Activated T-helper 1 cell treated with anti-CD3 and anti-CD28 coated beads, Interleukin-2, amount 50 U/mL, for 16 hours (primary cell): ENCODE measurements around the gene SPEM3.

ENCODE experiments used
- DNase-seq, 2 donors: peaks; one replicate each; pipeline ENCODE4 v3.0.0-alpha.2; 2020; ENCODE audit warnings: low read depth in 1 of 2, low spot score in 1 of 2

Gene SPEM3

DNA sequence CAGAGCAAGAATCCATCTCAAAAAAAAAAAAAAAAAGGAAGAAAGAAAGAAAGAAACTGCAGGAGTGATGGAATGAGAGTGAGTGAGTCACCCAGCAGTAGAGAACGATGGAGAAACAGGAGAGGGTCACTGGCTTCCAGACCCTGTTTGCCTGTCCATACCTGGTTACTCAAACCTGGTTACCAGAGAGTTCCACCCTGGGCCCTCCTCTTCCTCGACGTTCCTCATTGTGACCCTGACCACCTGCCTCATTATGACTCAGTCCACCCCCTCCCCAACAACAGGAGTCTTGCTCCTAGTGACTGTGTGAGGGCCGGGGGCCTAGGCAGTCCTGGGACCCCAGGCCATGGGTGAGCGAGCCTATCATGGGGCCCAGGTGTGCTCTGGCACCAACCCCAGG is at the start of gene SPEM3:
Gene SPEM3 (plus strand): TSS at position 301 of the 400 bp plus-strand sequence. CDS start 46 bp downstream, at position 347.
- DNase-seq: no peak

DNA sequence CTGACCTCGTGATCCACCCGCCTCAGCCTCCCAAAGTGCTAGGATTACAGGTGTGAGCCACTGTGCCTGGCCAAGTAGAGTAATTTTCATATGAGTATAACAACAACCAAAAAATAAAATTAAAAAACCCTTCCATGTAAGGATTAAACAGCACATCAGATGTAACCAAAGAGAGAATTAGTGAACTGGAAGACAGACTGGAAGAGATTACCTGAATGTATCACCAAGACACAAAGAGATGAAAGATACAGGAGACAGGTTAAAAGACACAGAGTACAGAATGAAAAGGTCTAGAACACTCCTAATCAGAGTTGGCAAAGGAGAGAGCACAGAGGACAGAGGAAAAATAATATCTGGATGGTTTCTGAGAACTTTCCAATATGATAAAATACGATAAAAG is 49.5 kb upstream of the SPEM3 start:
- no peak for DNase-seq

DNA sequence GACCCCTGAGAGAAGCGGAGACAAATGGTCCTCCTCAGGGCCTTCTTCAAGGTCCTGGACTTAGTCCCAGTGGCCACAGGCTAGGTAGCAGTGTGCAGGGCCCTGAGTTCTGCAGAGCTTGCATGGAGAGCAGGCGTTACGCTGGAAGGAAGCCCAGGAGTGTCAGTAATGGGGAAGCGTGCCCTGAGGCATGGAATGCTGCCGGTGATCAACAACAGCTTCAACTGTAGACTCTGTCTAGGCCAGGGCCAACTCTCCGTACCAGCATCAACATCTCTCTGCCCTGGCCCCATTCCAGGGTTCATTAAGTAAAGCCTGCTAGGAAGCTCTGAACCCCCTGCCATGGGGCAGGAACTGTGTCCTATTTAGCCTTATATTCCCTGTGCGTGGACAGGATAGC is 48.3 kb upstream of the SPEM3 start:
- no peak for DNase-seq

DNA sequence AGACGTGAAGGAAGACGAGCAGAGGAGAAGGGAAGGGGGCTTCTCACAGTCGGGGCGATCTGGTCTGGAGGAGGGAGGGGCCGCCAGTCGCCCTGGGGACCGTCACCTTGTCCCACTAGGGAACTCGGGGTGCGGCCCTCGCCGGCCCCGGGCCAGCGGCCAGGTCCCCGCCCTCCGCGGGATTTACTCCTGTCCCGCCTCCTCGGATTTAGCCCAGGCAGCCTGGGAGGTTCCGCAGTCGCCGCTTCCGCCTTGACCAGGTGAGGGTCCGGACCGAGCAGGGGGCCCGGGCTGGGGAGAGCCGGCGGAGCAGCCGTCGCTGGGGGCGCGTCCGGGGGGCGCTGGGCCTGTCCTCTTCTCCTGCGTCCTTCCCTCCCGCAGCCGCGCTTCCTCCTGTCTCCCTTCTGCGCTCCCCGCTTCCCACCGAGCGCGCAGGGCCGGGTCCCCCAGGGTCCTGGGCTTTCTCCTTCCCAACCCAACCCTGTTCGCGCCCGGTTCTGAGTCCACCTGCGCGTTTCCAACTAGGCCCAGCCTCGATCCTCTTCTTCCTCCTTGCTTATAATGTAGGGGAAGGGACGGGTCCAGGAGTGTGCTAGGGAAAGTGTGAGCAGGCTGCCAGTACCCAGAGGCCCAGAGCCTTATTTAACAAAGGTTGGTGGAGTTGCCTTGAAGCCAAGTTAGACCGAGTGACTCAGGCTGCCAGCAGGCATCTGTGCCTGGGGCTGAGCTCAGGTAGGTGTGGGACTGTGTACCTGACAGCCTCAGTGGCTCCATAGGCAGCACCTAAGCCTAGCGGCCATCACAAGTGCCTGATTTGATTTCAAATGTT is 47.6 kb upstream of the SPEM3 start, which contains the start of gene TNK1:
Gene TNK1 (plus strand): TSS at position 235 of the 829 bp plus-strand sequence. CDS start 1,838 bp downstream, outside the sequence.
- DNase-seq: no peak

DNA sequence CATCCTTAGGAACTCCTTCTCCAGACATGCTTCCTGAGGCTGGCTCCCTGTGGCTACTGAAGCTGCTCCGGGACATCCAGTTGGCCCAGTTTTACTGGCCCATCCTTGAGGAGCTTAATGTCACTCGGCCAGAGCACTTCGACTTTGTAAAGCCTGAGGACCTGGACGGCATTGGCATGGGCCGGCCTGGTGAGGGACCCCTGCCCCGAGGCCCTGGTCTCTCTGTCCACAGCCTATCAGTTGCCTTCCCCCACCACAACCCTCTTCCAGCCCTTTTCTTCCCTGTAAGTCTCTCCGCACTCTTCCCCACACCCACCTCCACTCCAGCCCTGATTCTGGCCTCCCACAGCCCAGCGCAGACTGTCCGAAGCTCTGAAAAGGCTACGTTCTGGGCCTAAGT is 45.8 kb upstream of the SPEM3 start:
- no peak for DNase-seq

DNA sequence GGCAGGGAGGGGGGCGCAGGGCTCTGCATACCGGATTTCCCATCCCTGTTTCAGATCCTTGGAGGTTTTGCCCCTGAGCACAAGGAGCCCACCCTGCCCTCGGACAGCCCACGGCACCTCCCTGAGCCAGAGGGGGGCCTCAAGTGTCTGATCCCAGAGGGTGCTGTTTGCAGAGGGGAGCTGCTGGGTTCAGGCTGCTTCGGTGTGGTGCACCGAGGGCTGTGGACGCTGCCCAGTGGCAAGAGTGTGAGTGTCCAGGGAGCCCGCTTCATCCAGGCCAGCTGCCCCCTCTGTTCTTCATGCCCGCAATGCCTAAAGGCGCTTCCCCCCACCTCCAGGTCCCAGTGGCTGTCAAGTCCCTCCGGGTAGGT is 45.3 kb upstream of the SPEM3 start:
- no peak for DNase-seq

DNA sequence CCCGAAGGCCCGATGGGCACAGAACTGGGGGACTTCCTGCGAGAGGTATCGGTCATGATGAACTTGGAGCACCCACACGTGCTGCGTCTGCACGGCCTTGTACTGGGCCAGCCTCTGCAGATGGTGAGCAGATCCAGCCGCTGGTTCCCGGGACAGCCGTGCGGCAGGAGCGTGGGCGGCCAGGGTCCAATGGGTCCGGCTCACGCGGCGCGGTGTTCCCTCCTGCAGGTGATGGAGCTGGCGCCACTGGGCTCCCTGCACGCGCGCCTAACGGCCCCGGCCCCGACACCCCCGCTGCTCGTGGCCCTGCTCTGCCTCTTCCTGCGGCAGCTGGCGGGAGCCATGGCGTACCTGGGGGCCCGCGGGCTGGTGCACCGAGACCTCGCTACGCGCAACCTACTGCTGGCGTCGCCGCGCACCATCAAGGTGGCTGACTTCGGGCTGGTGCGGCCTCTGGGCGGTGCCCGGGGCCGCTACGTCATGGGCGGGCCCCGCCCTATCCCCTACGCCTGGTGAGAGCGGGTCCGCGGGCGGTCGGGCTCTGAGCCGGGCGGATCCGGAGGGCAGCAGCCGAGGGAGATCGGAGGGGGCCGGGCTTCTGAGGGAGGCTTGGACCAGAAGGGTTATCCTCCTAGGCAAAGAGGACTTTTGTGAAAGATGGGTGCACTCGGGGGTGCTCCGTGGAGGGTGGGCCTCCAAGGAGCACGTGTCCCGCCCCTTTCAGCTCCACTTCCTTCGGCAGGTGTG is 44.7 kb upstream of the SPEM3 start:
- peak; percentile 57 to 71 for DNase-seq

DNA sequence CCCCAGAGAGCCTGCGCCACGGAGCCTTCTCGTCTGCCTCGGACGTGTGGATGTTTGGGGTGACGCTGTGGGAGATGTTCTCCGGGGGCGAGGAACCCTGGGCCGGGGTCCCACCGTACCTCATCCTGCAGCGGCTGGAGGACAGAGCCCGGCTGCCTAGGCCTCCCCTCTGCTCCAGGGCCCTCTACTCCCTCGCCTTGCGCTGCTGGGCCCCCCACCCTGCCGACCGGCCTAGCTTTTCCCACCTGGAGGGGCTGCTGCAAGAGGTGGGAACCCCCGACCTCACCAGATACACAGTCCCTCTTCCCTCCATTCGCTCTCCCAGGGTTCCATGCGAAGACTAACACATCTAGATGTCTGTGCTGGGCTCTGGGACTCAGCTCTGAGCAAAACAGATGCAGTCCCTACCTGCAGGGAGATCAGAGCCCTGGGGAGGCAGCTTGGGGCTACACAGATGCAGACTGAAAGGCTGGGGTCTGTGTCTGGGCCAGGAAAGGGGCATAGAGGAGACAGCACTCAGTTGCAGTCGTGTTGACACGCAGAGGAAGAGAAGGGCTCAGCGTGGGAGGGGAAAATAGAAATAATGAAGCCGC is 44.1 kb upstream of the SPEM3 start:
- DNase-seq: no peak

DNA sequence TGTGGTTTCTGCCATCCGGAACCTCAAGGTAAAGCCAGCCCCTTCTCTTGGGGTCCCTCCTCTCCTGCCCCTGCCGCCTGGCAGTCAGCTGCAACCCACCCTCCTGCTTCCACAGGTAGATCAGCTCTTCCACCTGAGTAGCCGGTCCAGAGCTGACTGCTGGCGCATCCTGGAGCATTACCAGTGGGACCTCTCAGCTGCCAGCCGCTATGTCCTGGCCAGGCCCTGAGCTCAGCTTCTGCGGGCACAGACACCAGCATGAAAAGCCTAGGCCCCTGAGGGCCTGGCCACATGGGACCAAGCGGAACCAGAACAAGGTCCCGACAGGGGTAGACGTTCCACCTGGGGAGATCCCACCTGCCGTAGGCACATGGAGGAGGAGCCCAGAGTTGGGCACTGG is 39.8 kb upstream of the SPEM3 start:
- no peak for DNase-seq

DNA sequence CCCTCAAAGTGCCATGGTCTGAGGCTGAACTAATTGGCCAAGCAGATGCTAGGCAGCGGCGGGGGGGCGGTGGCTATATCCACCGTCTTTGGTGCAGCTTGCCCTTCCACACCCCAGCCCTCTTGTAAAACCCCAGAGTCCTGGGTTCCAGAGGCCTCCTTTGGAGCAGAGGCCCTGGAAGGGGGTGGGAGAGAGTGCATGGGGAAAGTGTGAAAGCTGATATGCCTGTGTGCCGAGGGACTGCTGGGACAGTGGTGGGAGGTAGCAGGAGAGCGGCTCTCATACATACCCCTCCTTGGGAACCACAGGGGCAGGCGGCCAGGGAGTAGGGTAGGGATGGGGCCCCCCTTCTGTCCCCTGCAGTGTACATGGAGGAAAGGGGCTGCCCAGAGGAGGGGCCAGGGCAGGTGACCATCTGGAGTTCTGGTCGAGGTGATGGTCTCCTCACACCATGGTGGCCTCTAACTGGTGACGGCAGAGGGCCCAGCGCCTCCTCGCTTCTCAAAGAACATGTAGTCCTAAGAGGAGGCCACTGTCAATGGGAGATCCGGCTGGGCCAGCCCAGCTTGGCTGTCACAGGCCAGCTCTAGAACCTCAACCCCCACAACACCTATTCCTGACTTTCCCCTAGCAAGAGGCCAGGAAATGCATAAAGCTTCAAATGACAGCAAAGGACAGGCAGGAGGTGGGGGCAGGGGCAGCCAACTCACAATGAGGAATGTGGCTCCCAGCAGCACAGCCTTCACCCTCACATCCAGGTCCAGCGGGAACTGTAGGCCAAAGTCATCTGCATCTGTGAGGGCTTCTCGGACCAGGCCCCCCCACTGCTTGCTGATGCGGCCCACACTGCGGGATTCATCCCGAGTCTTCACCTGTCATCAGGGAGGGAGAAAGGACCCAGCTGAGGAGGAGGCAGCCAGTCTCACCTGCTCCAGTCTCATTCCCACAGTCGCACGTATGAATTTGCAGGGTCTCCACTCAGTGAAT is 38.4 kb upstream of the SPEM3 start:
- DNase-seq: no peak

DNA sequence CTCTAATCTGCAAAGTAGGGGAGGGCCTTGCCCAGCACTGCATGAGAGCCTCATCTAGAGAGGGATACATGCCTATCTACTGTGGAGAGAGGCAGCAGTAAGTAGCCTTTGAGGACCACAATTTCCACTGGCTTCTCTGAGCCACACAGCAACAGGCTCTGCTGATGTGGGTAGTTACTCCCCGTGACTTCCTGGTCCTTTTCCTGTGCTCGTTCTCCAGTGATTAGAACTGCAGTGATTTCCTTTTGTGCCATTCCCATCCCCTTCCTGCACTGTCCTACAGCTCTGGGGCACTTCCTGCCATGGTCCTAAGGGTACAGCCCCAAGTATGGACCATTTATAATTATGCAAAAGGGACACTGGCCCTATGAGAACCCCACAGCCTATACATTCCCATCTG is 37.4 kb upstream of the SPEM3 start:
- no peak for DNase-seq

DNA sequence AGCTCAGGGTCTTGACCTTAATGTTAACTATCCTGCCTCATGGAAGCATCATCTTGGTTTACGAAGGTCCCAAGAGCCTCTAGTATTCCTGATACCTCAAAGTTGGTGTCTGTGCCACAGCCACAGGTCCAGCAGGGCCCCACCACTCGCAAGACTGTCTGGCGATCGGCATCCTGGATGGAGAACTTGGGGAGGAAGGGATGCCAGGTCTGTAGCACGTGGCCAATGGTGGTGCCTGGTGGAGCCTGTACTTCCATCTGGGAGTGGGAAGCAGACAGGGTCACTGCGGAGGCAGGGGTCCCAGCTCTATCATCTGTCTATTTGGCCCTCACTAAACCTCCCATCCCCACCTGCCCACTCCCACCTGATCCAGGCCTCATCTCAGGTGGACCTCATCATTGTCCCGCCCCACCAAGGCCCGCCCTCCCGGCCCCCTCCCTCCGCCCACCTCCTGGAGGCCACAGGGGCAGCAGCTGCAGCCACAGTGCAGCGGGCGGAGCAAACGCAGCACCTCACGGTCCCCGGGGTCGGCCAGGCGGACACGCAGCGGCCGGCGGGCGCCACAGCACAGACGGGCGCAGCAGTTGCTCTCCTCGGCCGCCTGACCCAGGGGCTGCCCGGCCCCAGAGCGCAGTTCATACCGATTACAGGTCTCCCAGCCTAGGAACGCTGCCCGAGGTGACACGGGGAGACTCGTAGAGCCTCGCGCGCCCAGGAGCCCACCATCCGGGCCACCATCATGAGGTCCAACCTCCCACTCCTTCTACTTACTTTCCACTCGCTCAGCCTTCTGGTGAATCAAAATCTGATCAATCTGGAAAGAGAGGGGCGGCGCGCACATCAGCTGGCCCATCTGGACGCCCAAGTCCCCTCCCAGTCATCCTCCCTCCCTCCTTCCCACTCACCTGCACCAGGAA is 35.7 kb upstream of the SPEM3 start:
- no peak for DNase-seq

DNA sequence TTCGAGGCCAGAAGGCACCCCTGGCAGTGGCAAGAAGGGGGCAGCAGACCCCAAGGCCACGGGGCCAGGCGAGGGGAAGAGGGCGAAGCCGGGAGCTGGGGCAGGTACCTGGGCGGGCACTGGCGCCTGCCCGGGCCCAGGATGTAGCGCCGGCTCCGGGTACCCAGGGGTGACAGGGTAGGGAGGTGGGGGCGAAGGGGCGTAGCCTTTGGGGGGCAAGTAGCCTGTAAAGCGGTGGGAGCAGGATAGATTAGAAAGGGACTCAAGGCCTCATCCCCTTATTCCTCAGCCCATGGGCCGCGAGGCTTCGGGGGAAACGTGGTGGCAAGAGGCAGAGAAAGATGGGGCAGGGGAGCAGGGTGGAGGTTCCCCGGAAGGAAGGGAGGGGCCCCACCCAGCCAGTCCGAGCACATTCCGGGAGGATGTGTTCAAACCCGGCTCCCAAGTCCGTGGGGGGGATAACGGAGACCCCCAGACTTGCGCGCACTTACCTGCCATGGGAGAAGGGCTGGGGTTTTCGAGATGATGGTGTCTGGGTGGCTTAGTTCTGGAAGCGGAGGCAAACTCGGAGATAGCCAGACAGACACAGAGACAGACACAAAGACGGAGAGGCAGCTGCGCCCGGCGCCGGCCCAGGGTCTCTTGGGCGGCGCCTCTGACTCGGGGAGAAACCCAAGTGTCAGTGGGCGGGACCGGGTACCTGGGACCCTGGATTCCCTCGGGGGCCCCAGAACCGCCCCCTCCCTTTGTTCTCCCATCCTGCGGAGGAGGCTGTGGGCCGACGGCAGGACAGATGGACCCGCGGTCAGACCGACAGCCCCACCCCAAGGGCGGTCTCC is 34.8 kb upstream of the SPEM3 start:
- DNase-seq: peak; percentile 34 to 39

DNA sequence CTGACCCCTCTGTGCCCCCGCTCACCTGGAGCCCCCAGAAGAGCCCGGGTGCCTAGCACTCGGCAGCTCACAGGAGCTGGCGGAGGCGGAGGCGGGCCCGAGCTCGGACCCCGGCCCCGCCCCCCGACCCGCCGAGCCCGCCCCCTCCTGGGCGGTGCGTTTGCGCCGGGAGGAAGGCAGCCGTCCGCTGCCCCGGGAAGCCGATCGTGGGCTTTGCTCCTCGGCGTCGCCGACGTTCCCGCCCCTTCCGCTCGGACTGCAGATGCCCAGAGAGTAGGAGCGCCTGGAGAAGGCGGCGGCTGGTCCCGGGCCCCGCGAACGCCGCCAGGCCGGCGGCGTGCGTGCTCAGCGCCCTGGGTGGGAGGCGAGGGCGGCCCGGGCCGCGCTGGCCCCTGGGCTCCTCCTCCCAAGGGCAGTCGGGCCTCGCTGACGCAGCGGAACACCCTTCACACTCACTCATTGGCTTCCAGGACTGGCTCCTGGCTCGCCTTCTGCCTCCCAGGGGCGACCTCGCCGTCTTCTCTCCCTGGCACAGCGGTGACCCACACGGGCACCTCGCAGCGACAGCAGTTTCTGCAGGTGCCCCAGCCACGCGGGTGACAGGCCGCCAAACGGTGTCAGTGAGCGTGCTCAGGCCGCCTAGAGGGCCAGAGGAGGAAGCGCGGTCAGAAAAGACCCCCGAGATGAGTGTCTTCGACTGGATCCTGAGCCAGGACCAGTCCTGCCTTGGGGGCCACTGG is 34.0 kb upstream of the SPEM3 start, which contains the start of gene PLSCR3:
Gene PLSCR3 (minus strand): TSS at position 74 of the 740 bp plus-strand sequence. CDS start 415 bp downstream, outside the sequence.
- peak; percentile 57 to 72 for DNase-seq

DNA sequence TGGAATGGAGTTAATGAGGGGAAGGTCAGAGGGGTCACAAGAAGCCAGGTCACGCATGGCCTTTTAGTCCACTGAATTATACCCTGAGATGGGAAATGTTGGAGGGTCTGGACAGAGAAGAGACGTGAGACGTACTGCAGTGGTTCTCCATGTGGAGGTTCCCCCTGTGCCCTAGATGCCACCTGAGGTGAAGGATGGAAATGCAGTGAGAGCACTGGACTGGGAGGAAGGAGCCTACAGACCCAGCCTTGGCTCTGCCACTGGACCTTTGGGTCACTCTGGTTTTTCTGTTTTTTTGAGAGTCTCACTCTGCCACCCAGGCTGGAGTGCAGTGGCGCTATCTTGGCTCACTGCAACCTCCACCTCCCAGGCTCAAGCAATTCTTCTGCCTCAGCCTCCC is 32.5 kb upstream of the SPEM3 start:
- DNase-seq: no peak

DNA sequence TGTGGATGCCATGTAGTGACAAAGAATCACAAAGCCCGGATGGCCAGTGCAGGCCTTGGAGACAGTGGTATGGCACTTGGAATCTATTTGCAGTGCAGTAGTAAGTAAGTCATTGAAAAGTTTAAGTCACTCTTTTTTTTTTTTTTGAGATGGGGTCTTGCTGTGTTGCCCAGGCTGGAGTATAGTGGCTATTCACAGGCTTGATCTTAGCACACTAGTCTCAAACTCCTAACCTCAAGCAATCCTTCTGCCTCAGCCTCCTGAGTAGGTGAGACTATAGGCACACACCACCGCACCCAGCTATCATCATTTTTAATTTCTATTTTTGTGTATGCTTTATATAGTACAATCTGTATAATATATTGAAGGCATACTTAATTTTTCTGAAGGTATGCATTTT is 30.0 kb upstream of the SPEM3 start:
- no peak for DNase-seq

DNA sequence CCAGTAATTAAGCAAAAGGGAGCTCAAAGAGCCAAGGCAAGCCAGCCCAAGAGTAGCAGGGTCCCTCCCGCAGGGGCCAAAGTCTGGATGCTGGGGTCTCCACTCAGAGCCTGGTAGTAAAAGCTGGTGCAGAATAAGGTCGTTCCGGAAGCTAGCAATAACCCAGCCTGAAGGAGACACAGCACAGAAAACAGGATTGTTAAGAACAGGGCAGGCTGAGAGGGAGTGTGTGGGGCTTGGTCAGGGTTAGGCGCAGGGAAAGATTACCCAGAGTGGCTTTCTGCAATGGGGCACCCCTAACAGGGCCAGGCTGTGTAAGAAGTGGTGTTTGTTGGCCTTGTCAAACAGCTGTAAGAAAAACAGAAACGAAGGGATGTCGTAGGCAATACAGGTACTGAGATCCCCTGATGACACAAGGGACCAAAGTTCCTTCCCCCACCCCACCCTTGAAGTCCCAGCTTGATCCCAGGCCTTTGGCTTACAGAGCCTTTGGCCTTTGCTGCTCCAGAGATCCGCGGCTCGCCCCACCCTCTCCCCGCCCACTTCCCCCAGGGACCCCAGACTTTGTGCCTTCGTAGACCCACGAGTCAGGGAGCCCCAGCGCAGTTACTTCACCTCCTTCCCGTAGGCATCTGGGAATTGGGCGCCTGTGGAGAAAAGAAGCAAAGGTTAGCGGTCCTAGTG is 25.5 kb upstream of the SPEM3 start:
- DNase-seq: no peak

DNA sequence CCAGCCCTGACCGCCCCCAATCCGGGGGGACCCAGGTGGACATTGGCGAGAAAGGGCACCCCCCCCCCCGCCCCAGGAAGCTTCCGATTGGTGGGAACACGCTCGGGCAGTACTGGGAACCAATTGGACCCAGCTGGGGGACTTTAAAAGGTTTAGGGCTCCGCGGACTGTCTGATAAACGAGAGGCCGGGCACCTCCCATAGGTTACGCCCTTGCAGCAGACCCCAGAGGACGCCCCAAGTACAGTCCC is 25.0 kb upstream of the SPEM3 start:
- no peak for DNase-seq
